Transverse colon (tissue), 4 donors: ENCODE results near the gene PAQR5. TPM values are rescaled to one million over a fixed set of nuclear protein-coding genes. Genes with fewer than 3 reads are reported as not detected.

Experiments
- DNase-seq: peaks from one replicate; pipeline ENCODE4 v3.0.0-alpha.2; 2019
- H3K27ac ChIP-seq, 4 donors: fragments of 200-600 bp; sonication (generic); 2 replicates each; pipeline ENCODE4 v1.5.1; 2016 to 2018; ENCODE audit warnings: inconsistent platforms in 4 of 4
- H3K27me3 ChIP-seq: fragments of 200-600 bp; sonication (generic); 2 replicates; pipeline ENCODE4 v1.5.1; 2017; ENCODE audit warnings: inconsistent platforms
- H3K36me3 ChIP-seq, 4 donors: fragments of 200-600 bp; sonication (generic); 2 replicates each; pipeline ENCODE4 v1.5.1; 2017 to 2019; ENCODE audit warnings: inconsistent platforms in 4 of 4
- H3K4me1 ChIP-seq, 4 donors: fragments of 200-600 bp; sonication (generic); 2 replicates each; pipeline ENCODE4 v1.5.1; 2017 to 2020; ENCODE audit warnings: inconsistent platforms in 4 of 4
- H3K4me3 ChIP-seq, 4 donors: fragments of 200-600 bp; sonication (generic); 1 replicate in 1 of 4; 2 replicates in 3 of 4; pipeline versions ENCODE4 v1.5.1 to v1.6.1; 2017 to 2019; ENCODE audit warnings: inconsistent platforms in 4 of 4
- H3K9me3 ChIP-seq, 2 donors: fragments of 200-600 bp; sonication (generic); 2 replicates each; pipeline ENCODE4 v1.5.1; 2017 to 2019; ENCODE audit warnings: inconsistent platforms in 2 of 2
- CTCF ChIP-seq, 5 experiments: fragments of 200-600 bp in 3 of 5; fragments of 450-650 bp in 2 of 5; sonication (generic) in 3 of 5; IDR thresholded peaks; 1 replicate in 2 of 5; 2 replicates in 3 of 5; pipeline ENCODE4 v1.5.1; 2016 to 2017; ENCODE audit warnings: antibody characterized with exemption in 5 of 5, inconsistent platforms in 3 of 5, mild to moderate bottlenecking in 2 of 5, moderate library complexity in 1 of 5
- EP300 ChIP-seq: sonication (generic); formaldehyde crosslinking; IDR thresholded peaks from one replicate; pipeline ENCODE4 v1.6.1; 2017; ENCODE audit warnings: antibody characterized with exemption, low read depth
- POLR2A ChIP-seq: fragments of 450-650 bp; IDR thresholded peaks from one replicate; pipeline ENCODE4 v1.6.1; 2016; ENCODE audit warnings: antibody characterized with exemption, mild to moderate bottlenecking, moderate library complexity
- POLR2AphosphoS5 ChIP-seq, 3 donors: sonication (generic); formaldehyde crosslinking; IDR thresholded peaks; one replicate each; pipeline ENCODE4 v1.6.1; 2016; ENCODE audit warnings: antibody characterized with exemption in 3 of 3
- WGBS, 2 donors: methylation state at CpG; one replicate each; pipeline ENCODE4 v1.1.5; 2018; ENCODE audit warnings: low coverage in 1 of 2; 5-methylcytosine and 5-hydroxymethylcytosine counted together
- in situ Hi-C, 4 donors: fragments of 200-750 bp; cut with MboI; loops; one replicate each; pipeline versions ENCODE4 v1.15.0 to v1.15.1; 2017; ENCODE audit warnings: low sequenced_read_pairs in 3 of 4, low pct_ligation_motif_present in 1 of 4, low pct_unique_long_range_greater_than_20kb in 1 of 4
- intact Hi-C: fragments of 100-400 bp; cut with DNase I; formaldehyde crosslinking; loops from one replicate; pipeline ENCODE4 v1.15.1; 2023; ENCODE audit warnings: low total_unique reads
- total RNA-seq, 4 donors: library from RNA; depleted of rRNA; stranded (reverse); fragments of >200 nt; gene quantifications; one replicate each; pipeline ENCODE4 v1.1.0, GENCODE V29; 2016

The PAQR5 gene
- total RNA-seq, 4 donors from 2014 or later: 21.1 to 80.0 (median 48.9) TPM

GRCh38 chr15:69433831-69434230 is 135.1 kb downstream of the PAQR5 start:
- no peak for DNase-seq
- no peak overlapping the region for H3K4me3 ChIP-seq
- TF ChIP-seq POLR2A (no peak), CTCF (IDR thresholded peaks at IDR 0.05) (no peak), EP300 (no peak), POLR2AphosphoS5 (IDR thresholded peaks at IDR 0.05) (no peak)
- peaks cover 0 to 5% (median 0%) of the 10 kb centered on the region in 4 donors for H3K36me3 ChIP-seq
- H3K9me3 ChIP-seq: no peaks in the 10 kb centered on the region
- 81 to 100% methylated on average over 1 of the region's 1 CpG for WGBS, 2 donors
- intact Hi-C loops: no loop called here
- no peak overlapping the region for H3K27ac ChIP-seq
- in situ Hi-C loops: no loop called here
- H3K4me1 ChIP-seq: no peaks in the 10 kb centered on the region
- H3K27me3 ChIP-seq: no peaks in the 10 kb centered on the region

- Histone ChIP-seq H3K9me3 (no peaks in the 10 kb centered on the region), H3K4me3 (no peak overlapping the region), H3K27ac (no peak overlapping the region), H3K27me3 (no peaks in the 10 kb centered on the region), H3K4me1 (no peaks in the 10 kb centered on the region), H3K36me3 (peaks cover 0 to 5% (median 0%) of the 10 kb centered on the region in 4 donors)
- 84 to 85% methylated on average over 5 of the region's 5 CpGs for WGBS, 2 donors
- TF ChIP-seq EP300 (no peak), CTCF (IDR thresholded peaks at IDR 0.05) (no peak), POLR2AphosphoS5 (IDR thresholded peaks at IDR 0.05) (no peak), POLR2A (no peak)
- in situ Hi-C loops (no loop called here), intact Hi-C loops (no loop called here)
- no peak for DNase-seq
These were observed 135.5 kb downstream of the PAQR5 start for GRCh38 chr15:69434238-69434637.

GRCh38 chr15:69434679-69435078 is 136.0 kb downstream of the PAQR5 start:
- intact Hi-C loops: no loop called here
- Histone ChIP-seq H3K27me3 (no peaks in the 10 kb centered on the region), H3K27ac (no peak overlapping the region)

GRCh38 chr15:69435985-69436384 is 137.3 kb downstream of the PAQR5 start:
- no peaks in the 10 kb centered on the region for H3K9me3 ChIP-seq
- no peak for DNase-seq
- no peak for TF ChIP-seq POLR2AphosphoS5 (IDR thresholded peaks at IDR 0.05)
- no peak for TF ChIP-seq POLR2A
- no peak for TF ChIP-seq CTCF (IDR thresholded peaks at IDR 0.05)
- TF ChIP-seq EP300: no peak
- H3K36me3 ChIP-seq: peaks cover 0 to 5% (median 0%) of the 10 kb centered on the region in 4 donors
- WGBS, 2 donors: 91 to 97% methylated on average over 4 of the region's 4 CpGs
- no peaks in the 10 kb centered on the region for H3K27me3 ChIP-seq
- no peaks in the 10 kb centered on the region for H3K4me1 ChIP-seq
- no peak overlapping the region for H3K4me3 ChIP-seq
- in situ Hi-C loops: no loop called here
- H3K27ac ChIP-seq: no peak overlapping the region
- intact Hi-C loops: no loop called here

More at GRCh38 chr15:69434679-69435078, 136.0 kb downstream of the PAQR5 start:
- in situ Hi-C loops: no loop called here
- Histone ChIP-seq H3K4me1 (no peaks in the 10 kb centered on the region), H3K4me3 (no peak overlapping the region), H3K9me3 (no peaks in the 10 kb centered on the region), H3K36me3 (peaks cover 0 to 5% (median 0%) of the 10 kb centered on the region in 4 donors)
- no peak for DNase-seq
- no peak for TF ChIP-seq CTCF (IDR thresholded peaks at IDR 0.05)
- TF ChIP-seq POLR2A: no peak
- TF ChIP-seq EP300: no peak
- TF ChIP-seq POLR2AphosphoS5 (IDR thresholded peaks at IDR 0.05): no peak
- WGBS, 2 donors: 92 to 96% methylated on average over 5 to 18 of the region's 18 CpGs
